ENCODE results near the gene ACAP2.

DNA sequence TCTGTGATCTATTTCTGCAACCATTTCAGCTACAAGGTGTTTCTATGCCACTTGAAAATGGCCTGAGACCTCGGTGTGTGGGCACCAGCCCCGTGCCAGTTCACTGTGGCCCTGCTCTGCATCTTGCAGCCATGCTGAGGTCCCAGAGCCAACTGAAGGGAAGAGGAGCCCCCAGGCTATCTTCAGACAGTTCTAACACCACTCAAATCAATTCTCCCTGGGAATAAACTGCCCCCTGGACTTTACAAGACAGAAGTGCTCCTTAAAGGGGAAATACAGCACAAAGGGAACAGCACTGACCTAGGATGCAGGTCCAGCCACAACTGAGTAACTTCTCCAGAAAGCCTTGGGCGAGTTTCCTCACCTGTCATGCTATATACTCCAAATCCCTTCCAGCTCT, 175.7 kb downstream of the ACAP2 start:
- TF ChIP-seq SMC3 (IDR thresholded peaks at IDR 0.05) (no peak), EHF (CRISPR knock-in tag; IDR thresholded peaks at IDR 0.05) (no peak)
- TF ChIP-seq, protein P1, sequence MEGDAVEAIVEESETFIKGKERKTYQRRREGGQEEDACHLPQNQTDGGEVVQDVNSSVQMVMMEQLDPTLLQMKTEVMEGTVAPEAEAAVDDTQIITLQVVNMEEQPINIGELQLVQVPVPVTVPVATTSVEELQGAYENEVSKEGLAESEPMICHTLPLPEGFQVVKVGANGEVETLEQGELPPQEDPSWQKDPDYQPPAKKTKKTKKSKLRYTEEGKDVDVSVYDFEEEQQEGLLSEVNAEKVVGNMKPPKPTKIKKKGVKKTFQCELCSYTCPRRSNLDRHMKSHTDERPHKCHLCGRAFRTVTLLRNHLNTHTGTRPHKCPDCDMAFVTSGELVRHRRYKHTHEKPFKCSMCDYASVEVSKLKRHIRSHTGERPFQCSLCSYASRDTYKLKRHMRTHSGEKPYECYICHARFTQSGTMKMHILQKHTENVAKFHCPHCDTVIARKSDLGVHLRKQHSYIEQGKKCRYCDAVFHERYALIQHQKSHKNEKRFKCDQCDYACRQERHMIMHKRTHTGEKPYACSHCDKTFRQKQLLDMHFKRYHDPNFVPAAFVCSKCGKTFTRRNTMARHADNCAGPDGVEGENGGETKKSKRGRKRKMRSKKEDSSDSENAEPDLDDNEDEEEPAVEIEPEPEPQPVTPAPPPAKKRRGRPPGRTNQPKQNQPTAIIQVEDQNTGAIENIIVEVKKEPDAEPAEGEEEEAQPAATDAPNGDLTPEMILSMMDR (IDR thresholded peaks at IDR 0.05) = no peak

All from A549 (cell line).